ENCODE data around the gene SOX6.

SOX6 gene

DNA sequence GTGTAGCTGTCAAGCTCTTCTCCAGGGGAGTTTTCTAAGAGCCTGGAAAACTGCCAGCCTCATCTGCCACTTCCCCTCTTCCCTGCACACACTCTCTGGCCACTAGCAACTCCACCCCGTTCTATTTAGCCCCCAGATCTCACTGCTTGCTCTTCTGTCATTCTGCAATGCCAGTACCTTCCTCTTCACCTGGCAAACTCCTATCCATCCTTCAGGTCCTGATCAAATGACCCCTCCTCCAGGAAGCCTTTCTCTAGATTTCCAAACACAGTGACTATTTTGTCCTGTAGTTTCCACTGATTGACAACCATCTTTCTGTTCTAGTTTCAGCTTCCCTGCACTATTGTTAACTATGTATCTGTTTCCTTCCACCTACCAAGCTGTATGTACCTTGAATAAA is 437.7 kb downstream of the SOX6 start:
- DNase-seq: no peak

GRCh38 chr11:15918212-15918611 is 438.1 kb downstream of the SOX6 start:
- no peak for DNase-seq

Data from T1000 (cell line).